ENCODE data around the gene OIP5.

DNA sequence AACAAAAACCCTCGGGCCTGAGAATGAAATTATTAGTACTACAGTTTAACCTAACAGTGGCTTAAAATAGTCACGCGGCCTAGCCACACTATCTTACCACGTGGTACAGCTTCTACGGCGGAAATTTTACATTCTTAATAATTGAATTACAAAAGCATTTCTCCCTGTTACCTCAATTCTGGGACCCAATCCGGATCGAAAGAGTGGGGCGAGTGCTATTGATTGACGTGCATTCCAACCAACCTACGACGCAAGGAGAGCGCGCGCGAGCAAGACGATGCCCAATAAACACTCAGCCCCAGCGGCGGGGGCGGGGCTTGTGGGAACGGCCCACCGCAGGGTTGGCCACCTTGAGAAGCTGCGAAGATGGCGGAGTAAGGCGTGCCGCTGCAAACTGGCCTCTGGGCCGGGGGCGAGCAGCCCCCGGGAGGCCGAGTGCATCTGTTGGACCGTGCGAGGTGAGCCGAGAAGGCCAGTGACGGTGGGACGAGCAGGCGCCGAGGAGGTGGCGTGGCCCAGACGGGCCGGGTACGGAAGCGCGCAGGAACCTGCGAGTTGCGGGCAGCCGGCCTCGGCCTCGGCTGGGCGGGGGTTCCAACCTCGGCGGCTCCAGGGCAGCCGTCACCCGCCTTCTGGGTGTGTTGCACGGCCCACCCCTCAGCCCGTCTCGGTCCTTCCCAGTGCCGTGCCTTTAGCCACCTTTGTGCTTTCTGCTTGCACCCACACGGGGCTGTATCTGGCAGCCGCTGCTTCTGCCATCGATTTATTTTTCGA, 48.6 kb downstream of the OIP5 start:
- TF ChIP-seq EZH2 (IDR thresholded peaks at IDR 0.05; ENCODE audit: borderline replicate concordance, insufficient read depth, low read length, poor library complexity, severe bottlenecking) (no peak), POLR2AphosphoS5 (IDR thresholded peaks at IDR 0.05) (peak; percentile 93), MXI1 (conservative IDR thresholded peaks at IDR 0.05; ENCODE audit: poor library complexity, severe bottlenecking) (peak; percentile 92)
- TF ChIP-seq, protein P1, sequence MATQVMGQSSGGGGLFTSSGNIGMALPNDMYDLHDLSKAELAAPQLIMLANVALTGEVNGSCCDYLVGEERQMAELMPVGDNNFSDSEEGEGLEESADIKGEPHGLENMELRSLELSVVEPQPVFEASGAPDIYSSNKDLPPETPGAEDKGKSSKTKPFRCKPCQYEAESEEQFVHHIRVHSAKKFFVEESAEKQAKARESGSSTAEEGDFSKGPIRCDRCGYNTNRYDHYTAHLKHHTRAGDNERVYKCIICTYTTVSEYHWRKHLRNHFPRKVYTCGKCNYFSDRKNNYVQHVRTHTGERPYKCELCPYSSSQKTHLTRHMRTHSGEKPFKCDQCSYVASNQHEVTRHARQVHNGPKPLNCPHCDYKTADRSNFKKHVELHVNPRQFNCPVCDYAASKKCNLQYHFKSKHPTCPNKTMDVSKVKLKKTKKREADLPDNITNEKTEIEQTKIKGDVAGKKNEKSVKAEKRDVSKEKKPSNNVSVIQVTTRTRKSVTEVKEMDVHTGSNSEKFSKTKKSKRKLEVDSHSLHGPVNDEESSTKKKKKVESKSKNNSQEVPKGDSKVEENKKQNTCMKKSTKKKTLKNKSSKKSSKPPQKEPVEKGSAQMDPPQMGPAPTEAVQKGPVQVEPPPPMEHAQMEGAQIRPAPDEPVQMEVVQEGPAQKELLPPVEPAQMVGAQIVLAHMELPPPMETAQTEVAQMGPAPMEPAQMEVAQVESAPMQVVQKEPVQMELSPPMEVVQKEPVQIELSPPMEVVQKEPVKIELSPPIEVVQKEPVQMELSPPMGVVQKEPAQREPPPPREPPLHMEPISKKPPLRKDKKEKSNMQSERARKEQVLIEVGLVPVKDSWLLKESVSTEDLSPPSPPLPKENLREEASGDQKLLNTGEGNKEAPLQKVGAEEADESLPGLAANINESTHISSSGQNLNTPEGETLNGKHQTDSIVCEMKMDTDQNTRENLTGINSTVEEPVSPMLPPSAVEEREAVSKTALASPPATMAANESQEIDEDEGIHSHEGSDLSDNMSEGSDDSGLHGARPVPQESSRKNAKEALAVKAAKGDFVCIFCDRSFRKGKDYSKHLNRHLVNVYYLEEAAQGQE (IDR thresholded peaks at IDR 0.05; ENCODE audit: borderline replicate concordance), result peak; percentile 85
- TF ChIP-seq, protein P2, sequence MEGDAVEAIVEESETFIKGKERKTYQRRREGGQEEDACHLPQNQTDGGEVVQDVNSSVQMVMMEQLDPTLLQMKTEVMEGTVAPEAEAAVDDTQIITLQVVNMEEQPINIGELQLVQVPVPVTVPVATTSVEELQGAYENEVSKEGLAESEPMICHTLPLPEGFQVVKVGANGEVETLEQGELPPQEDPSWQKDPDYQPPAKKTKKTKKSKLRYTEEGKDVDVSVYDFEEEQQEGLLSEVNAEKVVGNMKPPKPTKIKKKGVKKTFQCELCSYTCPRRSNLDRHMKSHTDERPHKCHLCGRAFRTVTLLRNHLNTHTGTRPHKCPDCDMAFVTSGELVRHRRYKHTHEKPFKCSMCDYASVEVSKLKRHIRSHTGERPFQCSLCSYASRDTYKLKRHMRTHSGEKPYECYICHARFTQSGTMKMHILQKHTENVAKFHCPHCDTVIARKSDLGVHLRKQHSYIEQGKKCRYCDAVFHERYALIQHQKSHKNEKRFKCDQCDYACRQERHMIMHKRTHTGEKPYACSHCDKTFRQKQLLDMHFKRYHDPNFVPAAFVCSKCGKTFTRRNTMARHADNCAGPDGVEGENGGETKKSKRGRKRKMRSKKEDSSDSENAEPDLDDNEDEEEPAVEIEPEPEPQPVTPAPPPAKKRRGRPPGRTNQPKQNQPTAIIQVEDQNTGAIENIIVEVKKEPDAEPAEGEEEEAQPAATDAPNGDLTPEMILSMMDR (IDR thresholded peaks at IDR 0.05; ENCODE audit: poor library complexity, severe bottlenecking), result peak; percentile 25

Measured in neural cell (in vitro differentiated cells).